Adrenal gland (tissue), 5 donors: ENCODE data around the gene MSANTD1.

Experiments used
- CTCF ChIP-seq, 6 experiments: fragments of 450-650 bp in 4 of 6; fragments of 200-600 bp in 2 of 6; sonication (generic) in 1 of 6; IDR thresholded peaks; 1 replicate in 5 of 6; 2 replicates in 1 of 6; pipeline versions ENCODE4 v1.5.1 to v1.8.0; 2016 to 2021; ENCODE audit warnings: antibody characterized with exemption in 6 of 6, mild to moderate bottlenecking in 2 of 6, moderate library complexity in 1 of 6
- POLR2A ChIP-seq, 2 donors: fragments of 450-650 bp; IDR thresholded peaks; one replicate each; pipeline ENCODE4 v1.6.1; 2017; ENCODE audit warnings: antibody characterized with exemption in 2 of 2, mild to moderate bottlenecking in 2 of 2, moderate library complexity in 1 of 2
- donor health status: DM: no; HTN: no; CAD: no.

- TF ChIP-seq POLR2A (IDR thresholded peaks at IDR 0.05) = no peak
- TF ChIP-seq CTCF (IDR thresholded peaks at IDR 0.05) = no peak
Observed at GRCh38 chr4:3213661-3214250, 35.2 kb upstream of the MSANTD1 start.
